ENCODE data around the gene MAPK12.

- TF ChIP-seq CTCF (IDR thresholded peaks at IDR 0.05) (no peak), ZFX (IDR thresholded peaks at IDR 0.05; ENCODE audit: borderline replicate concordance) (no peak)
These were observed 46.6 kb upstream of the MAPK12 start for GRCh38 chr22:50307890-50308596.

All from 22Rv1 (cell line).